ENCODE measurements around the gene PALMD. TPM values are rescaled to one million over a fixed set of nuclear protein-coding genes. Genes with fewer than 3 reads are reported as not detected.

The PALMD gene
- total RNA-seq, 1 donor from 2014 or later = 106 TPM

DNA sequence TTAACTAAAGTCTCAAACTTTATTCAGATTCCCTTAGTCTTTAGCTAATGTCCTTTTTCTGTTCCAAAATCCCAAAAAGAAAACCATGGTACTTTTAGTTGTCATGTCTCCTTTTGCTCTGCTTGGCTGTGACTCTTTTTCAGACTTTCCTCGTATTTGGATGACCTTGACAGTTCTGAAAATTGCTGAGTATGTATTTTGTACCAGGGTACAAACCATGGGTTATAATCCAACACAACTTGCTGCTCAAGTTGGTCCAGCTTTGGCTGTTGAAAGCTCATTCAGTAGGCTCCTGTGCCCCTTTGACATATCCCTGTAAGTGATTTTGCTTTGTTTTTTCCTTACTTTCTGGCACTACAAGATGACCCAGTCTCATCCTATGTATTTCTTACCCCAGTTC, 51.7 kb downstream of the PALMD start:
- no peak for DNase-seq

DNA sequence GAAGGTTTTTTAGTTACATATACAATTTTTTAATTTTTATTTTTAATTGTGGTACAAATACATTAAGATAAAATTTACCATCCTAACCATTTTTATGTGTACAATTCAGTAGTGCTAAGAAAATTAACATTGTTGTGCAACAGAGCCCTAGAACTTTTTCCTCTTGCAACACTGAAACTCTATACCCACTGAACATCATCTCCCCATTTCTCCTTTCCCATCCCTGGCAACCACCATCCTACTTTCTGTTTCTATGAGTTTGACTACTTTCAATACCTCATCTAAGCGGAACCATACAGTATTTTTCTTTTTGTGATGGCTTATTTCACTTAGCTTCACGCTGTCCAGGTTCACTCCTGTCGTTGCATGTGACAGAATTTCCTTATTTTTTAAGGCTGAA, 54.1 kb downstream of the PALMD start:
- no peak for DNase-seq

DNA sequence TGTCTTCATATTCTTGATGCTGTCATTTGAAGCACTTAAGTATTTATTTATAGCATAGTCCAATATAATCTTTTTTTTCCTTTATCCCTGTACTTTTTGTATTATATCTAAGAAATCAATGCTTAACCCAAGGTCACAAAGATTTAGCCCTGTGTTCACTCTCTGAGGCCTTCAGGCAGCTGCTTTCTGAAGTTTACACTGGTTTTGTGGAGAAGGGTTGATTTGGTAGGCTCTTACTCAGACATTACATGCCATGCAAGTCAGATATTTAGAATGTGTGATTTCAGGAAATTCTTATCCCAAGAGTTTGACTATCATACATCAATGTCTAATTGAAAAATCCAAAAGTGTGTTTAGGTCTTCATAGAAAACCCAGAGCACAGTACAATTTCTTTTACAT, 56.3 kb downstream of the PALMD start:
- no peak for DNase-seq

DNA sequence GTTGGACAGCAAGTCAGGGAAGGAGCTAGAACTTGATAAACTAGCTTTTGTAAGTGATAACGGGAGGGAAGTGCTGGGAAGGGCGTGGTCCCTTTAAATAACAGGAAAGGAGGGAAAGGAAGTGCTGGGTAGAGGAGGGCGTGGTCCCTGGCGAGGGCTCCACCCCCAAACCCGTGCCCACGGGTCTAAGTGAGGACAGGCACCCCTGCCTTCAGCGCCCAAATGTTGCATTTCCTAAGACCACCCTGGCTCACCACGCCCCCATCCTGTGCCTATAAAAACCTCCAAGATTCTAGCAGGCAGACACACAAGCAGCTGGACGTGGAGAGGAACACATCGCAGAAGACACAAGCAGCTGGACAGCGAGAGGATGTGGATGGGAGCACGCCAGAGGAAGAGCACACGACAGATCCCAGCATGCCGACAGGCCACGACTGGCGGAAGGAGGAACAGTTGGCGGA, 58.5 kb downstream of the PALMD start:
- no peak for DNase-seq

DNA sequence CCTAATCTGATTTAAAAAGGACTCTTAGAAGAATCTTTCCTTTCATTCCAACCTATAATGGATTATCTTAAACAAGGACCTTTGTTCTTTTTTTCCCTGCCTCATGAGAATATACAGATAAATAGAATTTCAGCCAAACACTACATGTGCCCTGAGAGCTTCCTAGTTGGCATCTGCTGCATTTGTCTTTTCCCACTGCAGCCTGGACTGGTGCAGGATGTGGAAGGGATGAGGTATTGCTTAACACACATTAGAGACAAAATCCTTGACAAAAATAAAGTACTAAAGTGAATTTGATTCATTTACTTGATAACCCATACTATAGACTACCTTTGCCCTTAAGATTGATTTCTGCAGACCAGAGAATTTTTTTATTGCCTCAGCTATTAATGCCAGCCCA, 59.5 kb downstream of the PALMD start:
- DNase-seq = no peak

DNA sequence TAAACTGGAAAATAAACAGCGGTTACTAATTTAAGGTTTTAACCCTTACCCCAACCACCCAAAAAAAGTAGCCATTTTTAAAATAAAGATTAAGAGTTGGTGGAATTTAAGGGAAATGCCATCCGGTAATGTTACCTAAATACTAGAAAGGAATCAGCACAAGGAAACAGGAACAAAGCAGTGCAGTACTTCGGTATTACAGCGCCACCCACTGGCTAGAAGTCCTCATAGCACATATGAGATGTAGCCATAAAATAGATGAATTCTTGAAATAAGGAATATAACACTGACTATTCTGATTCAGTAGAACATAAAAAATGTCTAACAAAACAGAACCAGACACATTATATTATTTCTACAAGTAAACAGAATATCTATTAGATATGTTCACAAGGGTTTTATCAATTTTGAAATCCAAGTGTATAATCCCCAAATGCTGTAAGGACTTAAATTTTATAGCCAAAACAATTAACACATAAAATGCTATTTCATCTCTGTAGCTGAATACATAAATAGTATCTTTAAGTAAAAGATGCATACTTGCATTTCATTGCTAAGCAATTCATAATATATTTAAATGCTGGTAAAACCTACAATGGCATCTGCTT, 61.7 kb downstream of the PALMD start:
- peak; percentile 86 for DNase-seq

DNA sequence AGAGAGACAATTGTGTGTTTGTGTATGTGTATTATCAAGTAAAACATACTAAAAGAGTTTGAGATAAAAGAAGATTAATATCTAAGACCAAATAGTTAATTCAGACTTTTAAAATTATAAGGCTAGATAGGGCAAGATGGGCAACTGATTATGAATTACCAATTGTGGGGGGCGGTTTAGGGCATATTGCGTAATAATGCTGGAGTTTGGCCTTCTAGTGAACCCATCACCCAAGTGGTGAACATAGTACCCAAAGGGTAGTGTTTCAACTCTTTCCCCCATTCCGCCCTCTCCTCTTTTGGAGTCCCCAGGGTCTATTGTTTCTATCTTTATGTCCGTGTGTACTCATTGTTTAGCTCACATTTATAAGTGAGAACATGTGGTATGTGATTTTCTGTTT, 65.1 kb downstream of the PALMD start:
- DNase-seq = no peak

DNA sequence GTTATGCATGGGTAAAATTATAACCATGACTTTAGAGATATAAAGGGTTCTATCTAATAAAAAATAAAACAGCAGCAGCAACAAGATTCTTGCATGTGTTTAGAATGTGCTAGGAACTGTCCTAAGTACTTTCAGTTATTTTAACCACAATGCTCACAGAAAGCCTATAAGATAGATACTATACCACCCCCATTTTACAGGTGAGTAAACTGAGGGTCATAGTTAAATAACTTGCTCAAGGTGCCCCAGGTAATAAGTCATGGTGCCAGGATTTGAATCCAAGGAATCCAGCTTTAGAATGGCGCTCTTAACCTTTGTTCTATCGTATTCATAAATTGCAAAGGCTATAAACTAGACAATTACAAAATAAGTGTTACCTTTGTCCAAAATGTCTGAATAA, 67.1 kb downstream of the PALMD start:
- no peak for DNase-seq

DNA sequence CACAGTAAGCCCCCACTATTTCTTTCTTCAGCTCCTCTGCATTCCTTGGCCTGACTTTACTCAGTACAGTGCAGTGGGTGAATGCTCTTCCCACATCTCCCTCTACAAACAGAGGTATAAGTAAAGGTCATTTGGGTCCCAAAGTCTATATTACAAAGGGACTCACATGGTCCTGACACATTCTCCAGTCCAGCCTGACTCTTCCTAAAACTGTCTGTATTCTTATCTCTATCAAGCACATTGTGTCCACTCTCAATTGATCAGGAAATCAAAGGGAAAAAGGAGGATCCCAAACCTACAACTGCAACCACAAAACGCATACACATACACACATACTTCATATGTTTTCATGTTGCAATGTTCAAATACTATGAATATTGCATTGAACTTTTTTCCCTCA, 71.1 kb downstream of the PALMD start:
- no peak for DNase-seq

DNA sequence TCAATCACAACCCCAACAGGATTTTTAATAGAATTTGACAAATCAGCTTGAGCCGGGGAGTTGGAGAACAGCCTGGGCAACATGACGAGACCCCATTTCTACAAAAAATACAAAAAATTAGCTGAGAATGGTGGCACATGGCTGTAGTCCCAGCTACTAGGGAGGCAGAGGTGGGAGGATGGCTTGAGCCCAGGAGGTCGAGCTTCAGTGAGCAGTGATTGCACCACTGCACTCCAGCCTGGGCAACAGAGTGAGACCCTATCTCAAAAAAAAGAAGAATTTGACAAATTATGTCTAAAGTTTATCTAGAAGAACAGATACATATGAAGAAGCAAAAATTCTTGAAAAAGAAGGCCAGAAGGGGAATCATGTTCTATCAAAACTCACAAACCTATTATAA, 77.3 kb downstream of the PALMD start:
- DNase-seq = no peak

DNA sequence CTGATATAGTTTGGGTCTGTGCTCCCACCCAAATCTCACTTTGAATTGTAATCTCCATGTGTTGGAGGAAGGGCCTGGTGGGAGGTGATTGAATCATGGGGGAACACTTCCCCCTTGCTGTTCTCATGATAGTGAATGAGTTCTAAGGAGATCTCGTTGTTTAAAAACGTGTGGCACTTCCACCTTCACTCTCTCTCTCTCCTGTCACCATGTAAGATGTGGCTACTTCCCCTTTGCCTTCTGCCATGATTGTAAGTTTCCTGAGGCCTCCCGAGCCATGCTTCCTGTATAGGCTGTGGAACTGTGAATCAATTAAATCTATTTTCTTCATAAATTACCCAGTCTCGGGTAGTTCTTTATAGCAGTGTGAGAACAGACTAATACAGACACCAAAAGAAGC, 80.1 kb downstream of the PALMD start:
- no peak for DNase-seq

DNA sequence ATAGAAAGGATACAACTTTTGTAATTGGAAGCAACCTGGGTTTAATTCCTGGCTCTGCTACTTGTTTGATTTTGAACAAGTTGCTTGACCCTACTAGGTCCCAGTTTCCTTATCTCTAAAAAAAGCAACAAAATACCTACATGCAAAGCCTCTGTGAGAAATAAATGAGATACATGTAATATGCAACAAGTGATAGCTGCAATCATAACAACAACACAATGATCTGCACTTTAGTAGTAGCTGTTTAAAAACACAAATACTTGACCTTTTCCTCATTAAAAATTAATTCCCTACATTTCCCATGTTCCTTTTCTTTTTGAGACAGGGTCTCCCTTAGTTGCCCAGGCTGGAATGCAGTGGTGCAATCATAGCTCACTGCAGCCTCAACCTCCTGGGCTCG, 80.5 kb downstream of the PALMD start:
- DNase-seq = no peak

DNA sequence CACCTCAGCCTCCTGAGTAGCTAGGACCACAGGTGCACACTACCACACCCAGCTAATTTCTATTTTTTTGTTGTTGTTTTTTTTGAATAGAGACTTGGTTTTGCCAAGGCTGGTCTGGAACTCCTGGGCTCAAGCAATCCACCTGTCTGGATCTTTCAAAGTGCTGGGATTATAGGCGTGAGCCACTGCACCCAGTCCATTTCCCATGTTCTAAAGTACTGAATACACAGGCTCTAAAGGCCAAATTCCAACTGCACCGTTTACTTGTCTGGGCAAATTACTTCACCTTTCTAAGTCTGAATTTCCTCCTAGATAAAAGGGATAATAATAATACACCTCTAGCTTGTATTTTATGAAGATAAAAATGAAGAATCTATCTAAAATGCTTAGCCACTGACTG, 80.9 kb downstream of the PALMD start:
- DNase-seq = no peak

DNA sequence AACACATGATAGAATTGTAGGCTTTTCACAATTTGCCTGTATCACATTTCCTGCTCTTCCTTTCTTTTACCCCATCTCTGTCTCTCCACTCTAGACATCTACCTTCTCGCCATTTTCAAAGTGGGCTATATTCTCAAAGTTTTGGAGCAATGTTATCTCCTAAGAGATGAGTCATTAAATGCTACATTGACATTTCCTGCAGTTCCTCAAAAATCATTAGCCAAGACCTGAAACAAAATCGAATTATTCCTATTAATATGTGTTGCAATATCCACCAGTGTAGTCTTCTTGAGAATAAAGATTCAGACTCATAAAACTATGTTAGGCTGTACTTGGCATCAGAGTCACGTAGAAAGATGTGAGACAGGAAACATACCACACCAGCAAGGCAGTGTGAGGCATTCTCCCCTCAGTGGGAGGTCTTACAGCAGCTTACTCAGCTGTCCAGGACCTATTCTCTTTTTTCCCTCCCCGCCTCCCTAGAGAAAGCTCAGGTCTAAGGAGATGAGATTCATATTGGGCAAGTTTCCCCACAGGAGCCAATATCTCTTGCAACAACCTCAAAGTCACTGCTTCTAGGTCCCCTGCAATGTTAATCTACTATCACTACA, 81.8 kb downstream of the PALMD start:
- peak; percentile 89 for DNase-seq

DNA sequence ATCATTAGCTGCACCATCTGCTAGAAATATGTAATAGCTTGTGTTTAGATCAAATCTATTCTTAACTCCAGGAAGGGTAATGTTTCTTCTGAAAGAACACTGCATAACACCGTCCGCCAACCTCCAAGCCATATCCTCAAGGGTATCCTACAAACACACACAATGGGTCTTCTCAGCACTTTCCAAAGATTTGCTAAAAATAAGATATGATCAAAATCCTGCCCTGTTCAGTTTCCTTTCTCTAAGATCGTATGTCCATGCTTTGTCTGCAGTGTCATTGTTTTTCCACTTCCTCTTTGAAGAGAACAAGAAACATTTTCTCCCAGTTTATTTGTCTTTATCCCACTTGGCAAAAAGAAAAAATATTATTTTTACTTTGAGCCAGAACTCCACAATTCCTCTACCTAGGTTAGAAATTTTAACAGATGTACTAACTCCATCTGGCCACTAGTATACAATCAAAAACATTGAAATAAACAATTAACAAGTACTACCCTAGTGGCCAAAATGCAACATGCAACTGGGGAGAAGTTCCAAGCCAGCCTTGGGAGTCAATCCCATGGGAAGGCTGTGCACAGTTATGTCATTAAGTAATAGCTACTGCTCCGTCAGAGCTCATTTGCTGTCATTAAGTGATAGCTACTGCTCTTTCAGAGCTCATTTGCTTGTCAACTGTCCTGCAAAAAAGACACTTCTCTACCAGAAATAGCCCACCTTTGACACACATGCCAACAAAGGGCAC, 82.8 kb downstream of the PALMD start:
- DNase-seq = peak; percentile 85

DNA sequence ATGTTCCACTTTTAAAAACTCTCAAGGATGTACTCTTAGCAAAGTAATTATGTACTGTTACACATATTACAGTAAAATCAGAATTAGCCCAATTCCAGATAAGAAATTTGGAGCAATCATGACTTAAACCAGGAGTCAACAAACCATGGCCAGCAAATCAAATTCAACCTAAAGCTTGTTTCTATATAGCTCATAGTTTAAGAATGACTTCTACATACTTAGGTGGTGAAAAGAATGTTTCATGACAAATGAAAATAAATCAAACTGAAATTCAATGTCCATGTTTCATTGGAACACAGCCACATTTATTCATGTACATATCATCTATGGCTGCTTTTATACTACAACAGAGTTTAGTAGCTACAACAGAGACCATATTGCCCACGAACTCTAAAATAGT, 85.5 kb downstream of the PALMD start:
- no peak for DNase-seq

DNA sequence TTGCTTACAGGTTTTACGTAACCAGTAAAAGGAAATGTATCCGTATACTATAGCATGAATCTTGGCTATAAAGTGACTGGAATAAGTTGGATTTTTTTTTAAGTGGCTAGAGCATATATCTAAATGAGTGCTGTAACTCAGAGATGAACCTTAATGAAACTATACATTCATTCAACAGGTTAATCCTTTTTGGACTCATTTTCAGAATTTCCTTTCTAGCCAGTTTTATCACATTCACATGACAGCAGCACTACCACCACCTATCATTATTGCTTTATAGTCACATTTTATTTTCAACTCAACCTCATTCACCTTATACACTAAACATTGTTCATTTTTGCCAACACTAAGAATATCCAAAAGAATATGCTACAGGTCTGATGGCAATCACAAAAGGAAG, 89.9 kb downstream of the PALMD start:
- no peak for DNase-seq

DNA sequence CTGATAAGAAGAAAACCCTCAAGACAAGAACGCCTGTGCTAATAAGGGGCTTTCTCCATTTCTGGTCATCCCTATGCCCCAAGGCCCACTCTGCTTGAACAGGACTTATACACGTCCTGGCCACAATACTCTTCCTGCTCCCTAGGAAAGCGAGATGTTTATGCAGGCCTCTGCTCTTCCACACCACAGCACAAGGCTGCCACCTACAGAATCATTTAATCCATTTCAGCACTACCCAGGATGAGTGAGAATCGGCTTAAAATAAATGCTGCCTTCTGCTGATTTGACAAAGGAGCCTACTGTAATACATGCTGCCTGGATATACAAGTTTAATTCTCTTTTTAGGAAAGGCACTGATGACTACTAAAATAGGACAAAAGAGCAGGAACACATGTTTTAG, 91.1 kb downstream of the PALMD start:
- DNase-seq = peak; percentile 91

DNA sequence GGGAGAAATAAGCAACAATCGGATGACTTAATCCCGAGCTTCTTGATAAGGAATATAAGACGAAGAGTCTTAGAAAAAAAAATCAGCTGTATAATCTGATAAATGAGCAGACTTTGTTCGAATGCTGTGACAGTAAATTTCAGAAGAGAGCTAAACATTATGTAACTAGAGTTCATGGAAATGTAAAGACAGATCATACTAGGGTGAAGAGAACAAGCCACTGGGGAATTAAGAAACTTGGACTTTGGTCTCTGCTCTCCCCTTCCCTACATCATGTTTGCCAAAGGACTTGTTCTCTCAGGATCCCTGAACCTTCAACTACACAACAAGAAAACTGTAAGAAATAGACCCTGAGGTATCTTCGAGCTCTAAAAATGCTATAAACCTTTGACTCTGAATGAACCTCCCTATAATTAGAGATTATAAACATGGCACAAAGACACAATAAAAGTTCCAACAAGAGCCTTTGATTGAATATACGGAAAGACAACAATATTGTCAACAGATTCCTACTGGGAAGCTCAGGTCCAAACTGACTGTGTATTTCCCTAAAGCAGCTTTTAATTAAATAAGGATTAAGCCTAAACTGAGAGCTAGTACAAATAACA, 93.0 kb downstream of the PALMD start:
- no peak for DNase-seq

DNA sequence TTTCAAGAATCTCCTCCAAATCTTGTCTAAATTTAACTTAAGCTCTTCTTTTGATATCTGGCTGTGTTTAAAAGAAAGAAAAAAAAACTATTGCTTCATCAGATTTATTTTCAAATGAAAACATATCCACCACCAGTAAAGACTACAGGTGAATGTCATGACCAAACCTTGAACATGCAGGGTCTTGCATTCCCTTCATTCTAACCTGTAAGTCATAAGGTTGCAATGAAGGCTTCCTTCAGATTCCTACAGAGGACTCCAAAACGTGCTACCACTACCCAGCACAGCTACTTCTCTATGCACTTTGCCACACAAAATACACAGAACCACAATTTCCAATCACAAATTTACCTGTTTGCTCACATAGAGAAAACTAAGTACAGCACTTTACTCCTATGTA, 94.2 kb downstream of the PALMD start:
- no peak for DNase-seq
